MM.1S (cell line): ENCODE data around the gene ARPC2.

ENCODE experiments used
- CTCF ChIP-seq: fragments of 300-600 bp; sonication (generic); IDR thresholded peaks from 2 replicates; pipeline ENCODE4 v1.5.1; 2016; ENCODE audit warnings: antibody characterized with exemption, low read length, mixed read lengths
- EZH2 ChIP-seq: fragments of 300-600 bp; sonication (generic); optimal IDR thresholded peaks from 2 replicates; pipeline ENCODE3; 2017; ENCODE audit warnings: low read depth, mild to moderate bottlenecking, antibody characterized with exemption, low read length, mixed read lengths
- EZH2phosphoT487 ChIP-seq: fragments of 300-600 bp; sonication (generic); IDR thresholded peaks from 2 replicates; pipeline ENCODE4 v1.6.1; 2018; ENCODE audit warnings: antibody characterized with exemption, low read length

GRCh38 chr2:218263817-218264641 is 47.0 kb downstream of the ARPC2 start:
- TF ChIP-seq CTCF (no peak), EZH2 (no peak), EZH2phosphoT487 (no peak)
